HL-60 (cell line): ENCODE results near the gene EDEM2.

Source experiments
- CTCF ChIP-seq: IDR thresholded peaks from one replicate; pipeline ENCODE4 v1.5.1; 2011; ENCODE audit warnings: low read length, control low read depth, inconsistent platforms; ENCODE audit not compliant: insufficient read depth
- GABPA ChIP-seq: IDR thresholded peaks from 2 replicates; pipeline ENCODE4 v1.6.1; 2012; ENCODE audit warnings: low read depth
- POLR2AphosphoS5 ChIP-seq: IDR thresholded peaks from 2 replicates; pipeline ENCODE4 v1.6.1; 2012; ENCODE audit warnings: low read depth
- REST ChIP-seq: IDR thresholded peaks from 2 replicates; pipeline ENCODE4 v1.6.1; 2012; ENCODE audit warnings: low read depth; ENCODE audit not compliant: insufficient replicate concordance

- TF ChIP-seq CTCF (no peak), REST (no peak), POLR2AphosphoS5 (no peak), GABPA (no peak)
Observed at GRCh38 chr20:35172434-35172806, 25.3 kb upstream of the EDEM2 start.
